GM23338 (cell line): ENCODE data around the gene WIPI1. TPM values are rescaled to one million over a fixed set of nuclear protein-coding genes. Genes with fewer than 3 reads are reported as not detected.

ENCODE experiments used
- ATAC-seq: fragments of 200-7000 bp; cut with Tn5 transposase; 3 replicates; pipeline ENCODE4 v1.9.1; 2020
- DNase-seq: peaks from one replicate; pipeline ENCODE4 v3.0.0-alpha.2; 2015; ENCODE audit warnings: low spot score
- H2AFZ ChIP-seq: fragments of 200-600 bp; sonication (generic); 2 replicates; pipeline ENCODE4 v1.8.0; 2016; ENCODE audit warnings: antibody characterized with exemption, mild to moderate bottlenecking, moderate library complexity
- H3F3A ChIP-seq: fragments of 200-600 bp; sonication (generic); replicated peaks from 2 replicates; pipeline ENCODE4 v1.8.0; 2017; ENCODE audit warnings: antibody characterized with exemption, mixed run types, low read depth
- H3K27ac ChIP-seq: fragments of 200-600 bp; sonication (generic); 2 replicates; pipeline ENCODE4 v1.6.1; 2016; ENCODE audit warnings: low read depth
- H3K27me3 ChIP-seq: fragments of 200-600 bp; sonication (generic); 2 replicates; pipeline ENCODE4 v1.8.0; 2016; ENCODE audit warnings: mild to moderate bottlenecking, mixed run types, moderate library complexity; ENCODE audit not compliant: insufficient read depth
- H3K36me3 ChIP-seq: fragments of 200-600 bp; sonication (generic); 2 replicates; pipeline ENCODE4 v1.8.0; 2016; ENCODE audit warnings: mild to moderate bottlenecking; ENCODE audit not compliant: insufficient read depth
- H3K4me1 ChIP-seq: fragments of 200-600 bp; sonication (generic); 2 replicates; pipeline ENCODE4 v1.8.0; 2016; ENCODE audit warnings: mild to moderate bottlenecking, moderate library complexity; ENCODE audit not compliant: insufficient read depth
- H3K4me2 ChIP-seq: fragments of 200-600 bp; sonication (generic); 2 replicates; pipeline ENCODE4 v1.7.1; 2017; ENCODE audit warnings: mixed run types
- H3K4me3 ChIP-seq: fragments of 200-600 bp; sonication (generic); 2 replicates; pipeline ENCODE4 v1.6.1; 2016; ENCODE audit warnings: mixed run types
- H3K79me2 ChIP-seq: fragments of 200-600 bp; sonication (generic); replicated peaks from 2 replicates; pipeline ENCODE4 v1.8.0; 2017; ENCODE audit warnings: mild to moderate bottlenecking; ENCODE audit not compliant: insufficient read depth
- H3K9me2 ChIP-seq: fragments of 200-600 bp; sonication (generic); 2 replicates; pipeline ENCODE4 v1.8.0; 2017; ENCODE audit not compliant: insufficient read depth
- H4K20me1 ChIP-seq: fragments of 200-600 bp; sonication (generic); replicated peaks from 2 replicates; pipeline ENCODE4 v1.8.0; 2017; ENCODE audit warnings: mild to moderate bottlenecking; ENCODE audit not compliant: insufficient read depth
- H3K27ac Mint-ChIP-seq: 2 replicates; pipeline ENCODE4 v1.8.0; 2020; ENCODE audit warnings: inconsistent platforms, mild to moderate bottlenecking, moderate library complexity, mixed read lengths
- H3K27me3 Mint-ChIP-seq: 3 replicates; pipeline ENCODE4 v1.8.0; 2022; ENCODE audit warnings: low read depth, mild to moderate bottlenecking, moderate library complexity, mixed read lengths, inconsistent platforms; ENCODE audit not compliant: insufficient read depth, poor library complexity
- H3K36me3 Mint-ChIP-seq: 3 replicates; pipeline ENCODE4 v1.8.0; 2021; ENCODE audit warnings: low read depth, mild to moderate bottlenecking, inconsistent platforms, moderate library complexity, mixed read lengths
- H3K4me1 Mint-ChIP-seq: 3 replicates; pipeline ENCODE4 v1.8.0; 2020; ENCODE audit warnings: mild to moderate bottlenecking, inconsistent platforms, mixed read lengths
- H3K4me3 Mint-ChIP-seq: 3 replicates; pipeline ENCODE4 v1.8.0; 2021; ENCODE audit warnings: moderate library complexity, mild to moderate bottlenecking, inconsistent platforms, mixed read lengths
- H3K9me3 Mint-ChIP-seq: 3 replicates; pipeline ENCODE4 v1.8.0; 2020; ENCODE audit warnings: moderate library complexity, mild to moderate bottlenecking, inconsistent platforms, mixed read lengths
- CREB1 ChIP-seq: fragments of 250-450 bp; sonication (Bioruptor Pico); IDR thresholded peaks from 2 replicates; pipeline ENCODE4 v1.5.0; 2020; ENCODE audit warnings: low read depth, mild to moderate bottlenecking, moderate library complexity
- CTCF ChIP-seq, 2 experiments: fragments of 200-600 bp in 1 of 2; sonication (generic) in 1 of 2; conservative IDR thresholded peaks; 2 replicates each; pipeline versions ENCODE4 v1.5.1 to v1.6.1; 2016 to 2017; ENCODE audit warnings: antibody characterized with exemption in 2 of 2, low read depth in 2 of 2, mild to moderate bottlenecking in 2 of 2, moderate library complexity in 1 of 2
- EZH2 ChIP-seq: fragments of 200-600 bp; sonication (generic); IDR thresholded peaks from one replicate; pipeline ENCODE4 v1.8.0; 2017; ENCODE audit warnings: antibody characterized with exemption, mild to moderate bottlenecking, low read depth; ENCODE audit not compliant: unreplicated experiment
- EZH2phosphoT487 ChIP-seq: fragments of 200-600 bp; sonication (generic); IDR thresholded peaks from one replicate; pipeline ENCODE4 v1.8.1; 2018; ENCODE audit warnings: antibody characterized with exemption; ENCODE audit not compliant: unreplicated experiment
- JUNB ChIP-seq: IDR thresholded peaks from one replicate; pipeline ENCODE4 v1.6.1; 2016; ENCODE audit warnings: antibody characterized with exemption; ENCODE audit not compliant: unreplicated experiment
- NANOG ChIP-seq: IDR thresholded peaks from 2 replicates; pipeline ENCODE4 v1.6.1; 2016; ENCODE audit warnings: antibody characterized with exemption, borderline replicate concordance
- POLR2AphosphoS5 ChIP-seq: IDR thresholded peaks from 2 replicates; pipeline ENCODE4 v1.6.1; 2016; ENCODE audit warnings: antibody characterized with exemption, low read depth
- REST ChIP-seq: IDR thresholded peaks from one replicate; pipeline ENCODE4 v1.6.1; 2018; ENCODE audit warnings: antibody characterized with exemption; ENCODE audit not compliant: unreplicated experiment
- STAT1 ChIP-seq: IDR thresholded peaks from one replicate; pipeline ENCODE4 v1.6.1; 2016; ENCODE audit warnings: antibody characterized with exemption; ENCODE audit not compliant: unreplicated experiment
- ZNF114 ChIP-seq: fragments of 250-450 bp; sonication (Bioruptor Pico); IDR thresholded peaks from 2 replicates; pipeline ENCODE4 v1.5.0; 2020; ENCODE audit warnings: mild to moderate bottlenecking, moderate library complexity
- ZNF331 ChIP-seq: fragments of 250-450 bp; sonication (Bioruptor Pico); IDR thresholded peaks from 2 replicates; pipeline ENCODE4 v1.5.0; 2020; ENCODE audit warnings: low read depth, mild to moderate bottlenecking, moderate library complexity
- ZNF462 ChIP-seq: fragments of 250-450 bp; sonication (Bioruptor Pico); IDR thresholded peaks from 2 replicates; pipeline ENCODE4 v1.5.0; 2020; ENCODE audit warnings: mild to moderate bottlenecking, moderate library complexity
- polyA plus RNA-seq: library from polyadenylated mRNA; unstranded; fragments of >200 nt; fragmentation: Nextera tagmentation; extraction: Ambion mirVana; gene quantifications from 2 replicates; pipeline ENCODE4 v1.2.1, GENCODE V29; 2016
- total RNA-seq: library from RNA; depleted of rRNA; stranded (reverse); fragments of >200 nt; shearing (Covaris generic); gene quantifications from 2 replicates; pipeline ENCODE4 v1.2.3, GENCODE V29; 2014

Gene WIPI1
- total and polyA plus RNA-seq, 2 experiments from 2014 or later = 24.1 to 29.3 TPM

GRCh38 chr17:68480885-68481284 is 23.6 kb upstream of the WIPI1 start:
- no peaks in the 10 kb centered on the region for H3K27me3 ChIP-seq
- no peaks in the 10 kb centered on the region for H3K4me1 ChIP-seq
- H3K36me3 ChIP-seq = no peaks in the 10 kb centered on the region
- H3K4me3 Mint-ChIP-seq = no peak overlapping the region
- H3K9me3 Mint-ChIP-seq = peaks cover 3% of the 10 kb centered on the region; the same call in 1 of the 3 replicates
- H3K9me2 ChIP-seq = no peaks in the 10 kb centered on the region
- no peaks in the 10 kb centered on the region for H4K20me1 ChIP-seq
- no peak overlapping the region for H3K4me3 ChIP-seq
- ATAC-seq = no peak
- H3K27ac ChIP-seq = no peak overlapping the region
- no peak for TF ChIP-seq EZH2phosphoT487
- TF ChIP-seq CREB1 (CRISPR knock-in tag) = no peak
- no peak for TF ChIP-seq REST
- TF ChIP-seq STAT1 = no peak
- no peak for TF ChIP-seq EZH2
- no peak for TF ChIP-seq ZNF331 (CRISPR knock-in tag)
- TF ChIP-seq NANOG = no peak
- no peak for TF ChIP-seq JUNB
- TF ChIP-seq CTCF (conservative IDR thresholded peaks at IDR 0.05; ENCODE audit: low read depth in 2 of 2) = no peak
- no peak for TF ChIP-seq POLR2AphosphoS5
- no peak for TF ChIP-seq ZNF114
- TF ChIP-seq ZNF462 (CRISPR knock-in tag) = no peak
- no peaks in the 10 kb centered on the region for H3K27me3 Mint-ChIP-seq
- H3K36me3 Mint-ChIP-seq = 0 out of 3 replicates have a peak, but pooled peaks cover 2% of the 10 kb centered on the region
- no peaks in the 10 kb centered on the region for H3K79me2 ChIP-seq
- no peak for DNase-seq
- no peak overlapping the region for H2AFZ ChIP-seq
- H3K4me2 ChIP-seq = no peak overlapping the region
- no peak overlapping the region for H3K27ac Mint-ChIP-seq
- H3F3A ChIP-seq = no peaks in the 10 kb centered on the region
- peaks cover 10% of the 10 kb centered on the region; the same call in 2 of the 3 replicates for H3K4me1 Mint-ChIP-seq
